IPS-18a (cell line): ENCODE measurements around the gene CYP26B1.

Experiments
- H3K27ac ChIP-seq: one replicate; pipeline ENCODE4 v1.5.1; 2013; ENCODE audit warnings: low read length
- H3K27me3 ChIP-seq: one replicate; pipeline ENCODE4 v1.6.1; 2013; ENCODE audit warnings: mild to moderate bottlenecking, low read length; ENCODE audit not compliant: control insufficient read depth, insufficient read depth
- H3K36me3 ChIP-seq: one replicate; pipeline ENCODE4 v1.6.1; 2013; ENCODE audit warnings: low read depth, low read length; ENCODE audit not compliant: control insufficient read depth
- H3K4me1 ChIP-seq: one replicate; pipeline ENCODE4 v1.6.1; 2013; ENCODE audit warnings: low read depth, low read length; ENCODE audit not compliant: control insufficient read depth
- H3K4me3 ChIP-seq: one replicate; pipeline ENCODE4 v1.5.1; 2013; ENCODE audit warnings: low read length
- H3K9ac ChIP-seq: one replicate; pipeline ENCODE4 v1.6.1; 2013; ENCODE audit warnings: mild to moderate bottlenecking, low read length, moderate library complexity
- H3K9me3 ChIP-seq: one replicate; pipeline ENCODE4 v1.6.1; 2013; ENCODE audit warnings: low read depth, low read length; ENCODE audit not compliant: control insufficient read depth

CYP26B1 gene

DNA sequence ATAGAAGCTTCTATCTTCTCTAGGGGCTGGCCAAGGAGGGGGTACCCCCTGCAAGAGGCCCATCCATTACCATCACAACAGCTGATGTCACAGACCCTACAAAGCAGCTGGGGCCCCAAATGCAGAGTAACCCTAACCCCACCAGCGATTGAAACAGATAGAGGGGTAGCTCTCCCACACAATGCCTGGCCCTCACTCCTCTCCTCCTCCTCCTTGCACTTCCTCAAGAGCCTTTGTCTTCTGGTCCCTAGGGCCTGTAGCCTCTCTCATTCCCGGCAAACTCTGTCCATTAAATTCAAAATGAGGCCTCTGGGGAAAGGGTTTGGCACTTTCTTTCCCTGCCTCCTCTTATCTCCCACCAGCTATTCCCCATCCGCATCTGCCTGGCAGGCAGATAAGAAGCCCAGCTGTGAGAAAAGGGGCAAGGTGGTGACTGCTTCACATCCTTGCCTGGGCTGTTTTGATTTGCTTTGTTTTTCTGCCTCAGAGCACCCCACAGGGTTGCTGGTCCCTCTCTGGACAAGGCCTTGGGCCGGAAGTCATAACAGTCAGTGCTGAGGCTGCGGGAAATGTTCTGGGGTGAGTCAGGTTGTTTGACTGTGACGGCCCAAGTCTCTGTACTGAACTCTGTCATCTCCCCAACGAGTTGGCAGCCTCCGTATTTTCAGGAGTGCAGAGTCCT lies 26.1 kb upstream of the CYP26B1 start:
- Histone ChIP-seq H3K27ac (no peak overlapping the region), H3K36me3 (peaks cover 4% of the 10 kb centered on the region), H3K9me3 (no peaks in the 10 kb centered on the region), H3K4me1 (peaks cover 12% of the 10 kb centered on the region), H3K27me3 (no peaks in the 10 kb centered on the region), H3K9ac (no peak overlapping the region), H3K4me3 (no peak overlapping the region)

DNA sequence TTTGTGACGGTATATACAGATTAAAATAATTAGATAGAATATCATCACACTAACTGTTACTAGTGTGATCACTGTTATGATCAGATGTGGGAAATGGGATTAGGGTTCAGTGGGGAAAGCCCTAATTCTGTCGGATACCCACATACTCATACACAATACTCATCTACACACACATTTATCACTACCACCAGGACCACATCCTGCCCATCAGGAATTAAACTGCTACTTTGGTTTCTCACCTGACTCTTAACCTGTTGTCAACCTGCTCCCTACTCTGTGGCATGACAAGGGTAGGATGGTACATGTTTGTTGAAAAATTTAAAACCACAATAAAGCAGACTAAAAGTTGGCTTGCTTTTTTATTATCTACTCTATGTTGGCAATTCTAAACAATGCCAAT lies 24.8 kb upstream of the CYP26B1 start:
- Histone ChIP-seq H3K4me1 (peaks cover 12% of the 10 kb centered on the region), H3K4me3 (no peak overlapping the region), H3K9me3 (no peaks in the 10 kb centered on the region), H3K36me3 (no peaks in the 10 kb centered on the region), H3K27ac (no peak overlapping the region), H3K9ac (no peak overlapping the region), H3K27me3 (no peaks in the 10 kb centered on the region)

DNA sequence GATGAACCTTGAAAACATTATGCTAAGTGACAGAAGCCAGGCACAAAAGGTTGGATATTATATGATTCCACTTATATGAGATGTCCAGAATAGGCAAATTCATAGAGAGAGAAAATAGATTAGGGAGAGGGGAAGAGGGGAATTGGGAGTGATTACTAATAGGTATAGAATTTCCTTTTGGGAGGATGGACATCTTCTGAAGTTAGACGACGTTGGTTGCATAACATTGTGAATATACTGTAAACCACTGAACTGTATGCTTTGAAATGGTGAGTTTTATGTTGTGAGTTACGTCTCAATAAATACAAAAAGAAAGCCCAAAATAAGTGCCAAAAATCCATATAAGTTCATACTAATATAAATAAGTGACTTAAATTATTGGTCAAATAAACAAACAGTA lies 18.6 kb upstream of the CYP26B1 start:
- no peak overlapping the region for H3K27ac ChIP-seq

DNA sequence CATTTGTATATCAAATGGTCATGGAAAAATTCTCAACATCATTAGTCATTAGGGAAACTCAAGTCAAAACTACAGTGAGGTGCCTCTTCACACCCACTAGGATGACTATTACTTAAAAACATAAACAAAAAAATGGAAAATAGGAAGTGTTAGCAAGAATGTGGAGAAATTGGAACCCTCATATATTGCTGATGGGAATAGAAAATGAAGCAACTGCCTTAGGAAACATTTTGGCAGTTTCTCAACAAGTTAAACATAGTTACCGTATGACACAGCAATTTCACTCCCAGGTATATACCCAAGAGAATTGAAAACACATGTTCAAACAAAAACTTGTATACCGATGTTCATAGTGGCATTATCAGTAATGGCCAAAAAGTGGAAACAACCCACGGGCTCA lies 18.1 kb upstream of the CYP26B1 start:
- Histone ChIP-seq H3K27ac (no peak overlapping the region), H3K4me3 (no peak overlapping the region), H3K9me3 (no peaks in the 10 kb centered on the region), H3K9ac (no peak overlapping the region), H3K36me3 (no peaks in the 10 kb centered on the region), H3K27me3 (no peaks in the 10 kb centered on the region), H3K4me1 (no peaks in the 10 kb centered on the region)

More for the DNA sequence above, 18.6 kb upstream of the CYP26B1 start:
- no peaks in the 10 kb centered on the region for H3K36me3 ChIP-seq
- no peaks in the 10 kb centered on the region for H3K27me3 ChIP-seq
- no peaks in the 10 kb centered on the region for H3K9me3 ChIP-seq
- no peaks in the 10 kb centered on the region for H3K4me1 ChIP-seq
- H3K9ac ChIP-seq, result no peak overlapping the region
- H3K4me3 ChIP-seq, result no peak overlapping the region

DNA sequence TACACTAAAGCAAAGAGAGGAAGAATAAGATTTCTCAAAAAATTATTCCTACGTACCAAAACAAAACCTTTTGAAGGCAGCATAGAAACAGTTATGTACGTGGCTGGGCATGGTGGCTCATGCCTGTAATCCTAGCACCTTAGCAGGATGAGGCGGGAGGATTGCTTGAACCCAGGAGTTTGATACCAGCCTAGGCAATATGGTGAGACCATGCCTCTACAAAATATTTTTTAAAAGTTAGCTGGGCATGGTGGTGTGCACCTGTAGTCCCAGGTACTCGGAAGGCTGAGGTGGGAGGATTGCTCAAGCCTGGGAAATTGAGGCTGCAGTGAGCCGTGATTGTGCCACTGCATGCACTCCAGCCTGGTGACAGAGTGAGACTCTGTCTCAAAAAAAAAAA lies 14.9 kb upstream of the CYP26B1 start:
- Histone ChIP-seq H3K4me1 (no peaks in the 10 kb centered on the region), H3K36me3 (no peaks in the 10 kb centered on the region), H3K9ac (no peak overlapping the region), H3K4me3 (no peak overlapping the region), H3K27ac (no peak overlapping the region), H3K9me3 (no peaks in the 10 kb centered on the region), H3K27me3 (no peaks in the 10 kb centered on the region)

DNA sequence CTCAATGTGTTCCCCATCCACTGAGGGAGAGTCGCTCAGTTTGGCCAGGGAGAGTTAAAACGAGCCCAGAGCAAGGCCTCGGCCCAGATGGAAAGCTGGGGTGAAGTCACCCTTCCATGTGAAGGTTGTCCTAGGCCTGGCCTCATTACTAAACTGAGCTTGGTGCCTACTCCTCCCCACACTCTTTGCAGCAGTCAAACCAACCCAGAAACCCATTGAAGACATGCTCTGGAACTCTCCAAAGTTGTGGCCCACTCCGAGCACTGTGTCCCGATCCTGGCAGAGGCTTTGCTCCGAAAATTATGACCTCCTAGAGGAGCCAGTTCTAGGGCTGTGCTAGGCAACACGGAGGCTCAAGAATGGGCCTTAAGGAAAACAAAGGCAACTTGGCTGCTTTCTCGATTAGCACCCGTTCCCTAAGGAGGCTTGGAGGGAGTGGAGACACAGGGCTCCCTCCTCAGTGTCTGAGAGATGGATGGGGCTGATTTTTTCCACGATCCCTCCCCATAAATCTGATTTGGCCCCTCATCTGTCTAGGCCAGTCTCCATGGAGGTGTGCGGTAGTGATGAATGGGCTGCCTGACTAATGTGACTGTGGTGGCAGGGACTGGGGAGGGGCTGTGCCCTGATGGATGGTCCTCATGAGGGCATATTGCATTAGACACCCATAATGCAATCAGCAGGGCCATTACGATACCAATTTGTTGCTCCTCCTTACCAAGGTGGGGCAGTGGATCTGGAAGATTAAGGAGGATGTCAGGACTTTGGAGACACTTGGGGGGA lies 11.7 kb upstream of the CYP26B1 start:
- no peaks in the 10 kb centered on the region for H3K9me3 ChIP-seq
- no peak overlapping the region for H3K4me3 ChIP-seq
- no peaks in the 10 kb centered on the region for H3K27me3 ChIP-seq
- no peak overlapping the region for H3K9ac ChIP-seq
- H3K36me3 ChIP-seq, result no peaks in the 10 kb centered on the region
- no peak overlapping the region for H3K27ac ChIP-seq
- H3K4me1 ChIP-seq, result no peaks in the 10 kb centered on the region

DNA sequence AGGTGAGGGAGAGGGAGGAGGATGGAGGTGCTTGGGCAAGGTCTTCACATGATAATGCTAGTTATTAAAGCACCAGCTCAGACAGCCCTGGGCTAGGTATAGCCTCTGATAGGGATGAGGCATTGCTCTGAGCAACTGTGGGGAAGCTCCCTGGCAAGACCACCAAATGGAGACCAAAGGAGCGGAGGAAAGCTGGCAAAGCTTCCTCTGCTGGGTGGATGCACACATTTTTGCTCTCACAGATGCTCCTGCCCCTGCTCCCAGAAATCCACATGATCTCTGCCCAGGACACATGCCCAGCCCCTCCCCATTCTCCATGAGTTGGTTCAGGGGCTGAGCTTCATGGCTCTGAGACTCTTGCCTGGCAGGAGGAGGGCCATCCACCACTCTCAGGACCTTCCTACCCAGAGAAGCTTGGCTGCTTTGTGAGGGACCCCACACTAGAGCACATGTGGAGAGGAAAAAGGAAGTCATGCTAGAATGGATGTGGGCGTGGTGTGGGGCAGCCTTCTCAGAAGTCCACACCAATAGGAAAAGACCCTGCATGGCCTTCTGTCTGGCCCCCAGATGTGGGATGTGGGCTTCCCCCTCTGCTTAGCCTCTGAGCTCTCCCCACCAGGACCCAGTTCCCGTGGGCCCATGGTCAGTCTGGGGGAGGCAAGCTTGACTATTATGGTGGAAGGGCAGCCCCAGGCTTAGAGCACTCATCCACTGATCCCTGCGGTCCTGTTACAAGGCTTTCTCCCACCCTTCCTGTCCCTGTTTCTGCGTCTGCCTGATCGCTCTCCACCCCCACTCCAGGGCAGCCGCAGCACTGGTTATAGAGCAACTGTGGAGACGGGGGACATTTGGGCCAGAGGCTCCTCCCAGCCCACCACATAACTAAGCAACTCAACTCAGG lies 10.5 kb upstream of the CYP26B1 start:
- Histone ChIP-seq H3K4me1 (no peaks in the 10 kb centered on the region), H3K9me3 (no peaks in the 10 kb centered on the region), H3K27ac (no peak overlapping the region), H3K9ac (no peak overlapping the region), H3K27me3 (no peaks in the 10 kb centered on the region), H3K36me3 (no peaks in the 10 kb centered on the region), H3K4me3 (no peak overlapping the region)

DNA sequence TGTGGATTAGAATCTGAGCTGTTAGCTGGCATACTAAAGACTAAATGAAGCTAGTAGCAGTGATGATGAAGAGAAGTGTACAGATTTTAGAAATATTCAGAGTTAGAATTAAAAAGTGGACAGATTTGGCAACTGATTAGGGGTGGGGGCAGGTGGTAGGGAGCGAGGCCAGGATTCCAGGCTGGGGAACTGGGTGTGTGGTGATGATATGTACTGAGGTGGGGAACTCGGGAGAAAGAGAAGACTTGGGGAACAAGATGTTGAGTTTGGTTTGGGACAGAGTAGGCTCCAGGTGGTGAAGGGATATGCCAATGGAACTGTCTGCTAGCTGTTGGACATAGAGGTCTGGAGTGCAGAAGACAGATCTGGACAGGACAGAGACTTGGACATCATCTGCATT lies 9.2 kb upstream of the CYP26B1 start:
- no peak overlapping the region for H3K9ac ChIP-seq
- H3K27ac ChIP-seq, result no peak overlapping the region
- peaks cover under 1% of the 10 kb centered on the region for H3K27me3 ChIP-seq
- no peak overlapping the region for H3K4me3 ChIP-seq
- no peaks in the 10 kb centered on the region for H3K4me1 ChIP-seq
- no peaks in the 10 kb centered on the region for H3K9me3 ChIP-seq
- H3K36me3 ChIP-seq, result no peaks in the 10 kb centered on the region

DNA sequence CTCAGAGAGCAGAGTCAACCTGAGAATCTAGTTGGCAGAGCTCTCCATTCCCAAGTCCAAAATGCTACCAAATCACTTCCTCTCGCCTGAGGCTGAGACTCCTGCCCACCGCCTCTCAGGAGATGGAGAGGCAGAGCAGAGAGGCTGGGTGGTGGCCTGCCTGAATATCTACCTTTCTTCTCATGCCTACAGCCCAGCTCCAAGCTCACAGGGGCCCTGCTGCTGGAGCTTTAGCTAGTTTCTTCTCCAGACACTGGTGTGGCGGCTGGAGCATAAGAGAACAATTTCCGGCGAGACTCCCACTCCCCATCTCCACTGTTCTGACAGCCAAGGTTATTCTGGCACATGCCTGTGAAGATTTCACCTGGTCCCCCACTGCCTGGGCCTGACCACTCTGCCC lies 8.1 kb upstream of the CYP26B1 start:
- H3K36me3 ChIP-seq, result no peaks in the 10 kb centered on the region
- no peak overlapping the region for H3K27ac ChIP-seq
- H3K9ac ChIP-seq, result no peak overlapping the region
- no peaks in the 10 kb centered on the region for H3K4me1 ChIP-seq
- H3K27me3 ChIP-seq, result peaks cover 12% of the 10 kb centered on the region
- no peak overlapping the region for H3K4me3 ChIP-seq
- no peaks in the 10 kb centered on the region for H3K9me3 ChIP-seq

DNA sequence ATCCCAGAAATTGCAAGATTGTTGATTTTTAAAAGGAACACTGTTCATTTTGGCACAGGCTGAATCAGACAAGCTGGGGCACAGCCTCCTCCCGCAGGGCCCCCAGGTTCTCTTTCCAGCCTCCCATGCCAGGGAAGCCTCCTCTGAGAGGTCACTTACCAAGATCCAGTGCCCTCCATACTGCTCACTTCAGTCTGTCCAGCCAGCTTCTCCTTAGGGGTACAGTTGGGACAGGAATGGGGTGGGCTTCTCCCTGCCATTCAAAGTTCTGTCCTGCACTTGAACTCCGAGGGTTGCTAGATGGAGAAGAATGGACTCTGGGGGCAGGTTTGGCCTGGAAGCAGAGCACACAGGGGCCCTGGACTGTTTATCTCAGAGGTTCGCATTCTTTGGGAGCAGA lies 7.5 kb upstream of the CYP26B1 start:
- H3K27ac ChIP-seq, result no peak overlapping the region

DNA sequence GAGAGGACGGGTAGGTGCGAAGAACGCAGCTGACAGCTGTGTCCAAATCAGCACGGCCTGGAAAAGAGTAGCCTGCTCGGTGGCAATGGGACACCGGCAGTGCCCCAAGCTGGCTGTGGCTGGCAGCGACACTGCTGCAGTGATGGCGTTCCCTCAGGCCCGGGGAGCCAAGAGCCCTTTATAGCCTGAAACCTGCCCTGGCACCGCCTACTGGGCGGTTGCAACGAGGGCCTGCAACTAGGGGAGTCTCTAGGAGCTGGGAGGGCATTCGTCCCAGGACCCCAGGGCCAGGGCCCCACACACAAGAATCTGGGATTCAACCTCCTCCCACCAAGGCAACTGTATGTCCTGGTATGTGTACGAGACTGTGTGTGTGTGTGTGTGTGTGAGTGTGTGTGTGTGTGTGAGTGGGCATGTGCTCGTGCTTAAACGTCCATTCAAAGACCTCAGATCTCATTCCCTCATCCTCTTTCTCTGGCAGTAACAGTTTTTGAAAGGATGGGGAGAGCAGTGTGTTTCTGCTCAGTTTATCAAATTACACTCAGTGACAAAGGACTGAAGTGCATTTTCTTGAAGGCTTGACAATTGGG lies 6.8 kb upstream of the CYP26B1 start:
- Histone ChIP-seq H3K9me3 (no peaks in the 10 kb centered on the region), H3K4me1 (peaks cover 5% of the 10 kb centered on the region), H3K9ac (no peak overlapping the region), H3K4me3 (no peak overlapping the region), H3K27me3 (peaks cover 24% of the 10 kb centered on the region), H3K27ac (no peak overlapping the region), H3K36me3 (no peaks in the 10 kb centered on the region)

More for the DNA sequence above, 7.5 kb upstream of the CYP26B1 start:
- no peaks in the 10 kb centered on the region for H3K9me3 ChIP-seq
- H3K4me1 ChIP-seq, result peaks cover under 1% of the 10 kb centered on the region
- H3K9ac ChIP-seq, result no peak overlapping the region
- H3K27me3 ChIP-seq, result peaks cover 17% of the 10 kb centered on the region
- no peaks in the 10 kb centered on the region for H3K36me3 ChIP-seq
- no peak overlapping the region for H3K4me3 ChIP-seq
